Lower leg skin (tissue), 4 donors: Measurements from ENCODE around the gene SORCS1. TPM values are rescaled to one million over a fixed set of nuclear protein-coding genes. Genes with fewer than 3 reads are reported as not detected.

Experiments
- DNase-seq, 2 donors: peaks; one replicate each; pipeline ENCODE4 v3.0.0-alpha.2; 2019; ENCODE audit warnings: low spot score in 2 of 2
- H3K4me3 ChIP-seq: fragments of 200-600 bp; sonication (generic); 2 replicates; pipeline ENCODE4 v1.5.1; 2017; ENCODE audit warnings: mild to moderate bottlenecking, low read depth; ENCODE audit not compliant: poor library complexity, severe bottlenecking
- CTCF ChIP-seq, 3 donors: fragments of 450-650 bp; IDR thresholded peaks; one replicate each; pipeline ENCODE4 v1.5.1; 2016; ENCODE audit warnings: antibody characterized with exemption in 3 of 3, mild to moderate bottlenecking in 3 of 3, moderate library complexity in 2 of 3
- POLR2A ChIP-seq, 2 donors: fragments of 450-650 bp; IDR thresholded peaks; one replicate each; pipeline ENCODE4 v1.6.1; 2016 to 2017; ENCODE audit warnings: antibody characterized with exemption in 2 of 2, mild to moderate bottlenecking in 1 of 2, moderate library complexity in 1 of 2
- WGBS, 2 donors: methylation state at CpG; one replicate each; pipeline ENCODE4 v1.1.5; 2018; 5-methylcytosine and 5-hydroxymethylcytosine counted together
- intact Hi-C: fragments of 100-400 bp; cut with DNase I; formaldehyde crosslinking; loops from one replicate; pipeline ENCODE4 v1.15.0; 2023; ENCODE audit warnings: low total_unique reads
- total RNA-seq, 4 donors: library from RNA; depleted of rRNA; stranded (reverse); fragments of >200 nt; gene quantifications; one replicate each; pipeline ENCODE4 v1.1.0, GENCODE V29; 2016

SORCS1 gene
- total RNA-seq, 4 donors from 2014 or later, result 2.2 to 5.3 (median 2.9) TPM

GRCh38 chr10:107037192-107038122 lies 127.0 kb downstream of the SORCS1 start:
- 83 to 85% methylated on average over 10 of the region's 10 CpGs for WGBS, 2 donors
- no peak for DNase-seq
- TF ChIP-seq CTCF (IDR thresholded peaks at IDR 0.05) (no peak), POLR2A (IDR thresholded peaks at IDR 0.05) (no peak)
- no peak overlapping the region for H3K4me3 ChIP-seq
- intact Hi-C loops, result no loop called here

- DNase-seq, result no peak
- H3K4me3 ChIP-seq, result no peak overlapping the region
- intact Hi-C loops, result no loop called here
- no peak for TF ChIP-seq POLR2A (IDR thresholded peaks at IDR 0.05)
- no peak for TF ChIP-seq CTCF (IDR thresholded peaks at IDR 0.05)
- 68 to 73% methylated on average over 5 of the region's 5 CpGs for WGBS, 2 donors
Observed at GRCh38 chr10:107033799-107034422, 130.6 kb downstream of the SORCS1 start.

- no peak overlapping the region for H3K4me3 ChIP-seq
- no peak for DNase-seq
- no peak for TF ChIP-seq CTCF (IDR thresholded peaks at IDR 0.05)
- TF ChIP-seq POLR2A (IDR thresholded peaks at IDR 0.05), result no peak
- WGBS, 2 donors, result 78 to 82% methylated on average over 10 of the region's 10 CpGs
- intact Hi-C loops, result no loop called here
Observed at GRCh38 chr10:107032700-107033401, 131.7 kb downstream of the SORCS1 start.

- TF ChIP-seq CTCF (IDR thresholded peaks at IDR 0.05), result no peak
- TF ChIP-seq POLR2A (IDR thresholded peaks at IDR 0.05), result no peak
- WGBS, 2 donors, result 48 to 50% methylated on average over 5 of the region's 5 CpGs
- intact Hi-C loops, result no loop called here
- no peak for DNase-seq
- no peak overlapping the region for H3K4me3 ChIP-seq
Observed at GRCh38 chr10:107031931-107032699, 132.4 kb downstream of the SORCS1 start.

- intact Hi-C loops, result no loop called here
- no peak overlapping the region for H3K4me3 ChIP-seq
- no peak for DNase-seq
- TF ChIP-seq CTCF (IDR thresholded peaks at IDR 0.05) (no peak), POLR2A (IDR thresholded peaks at IDR 0.05) (no peak)
- WGBS, 2 donors, result 70 to 76% methylated on average over 2 of the region's 2 CpGs
Observed at GRCh38 chr10:107028236-107028635, 136.3 kb downstream of the SORCS1 start.
